OCI-M2 (cell line): ENCODE results near the gene CCDC14.
"Not testable (repeated sequence)": the region's sequence is repeated elsewhere in the genome, so short reads cannot be mapped to it uniquely, and the experiment has no call there.

Experiments used
- DNase-seq: peaks from one replicate; lab custom pipeline; 2025; ENCODE audit not compliant: unreplicated experiment; lab: John Stamatoyannopoulos, UW

The CCDC14 gene

DNA sequence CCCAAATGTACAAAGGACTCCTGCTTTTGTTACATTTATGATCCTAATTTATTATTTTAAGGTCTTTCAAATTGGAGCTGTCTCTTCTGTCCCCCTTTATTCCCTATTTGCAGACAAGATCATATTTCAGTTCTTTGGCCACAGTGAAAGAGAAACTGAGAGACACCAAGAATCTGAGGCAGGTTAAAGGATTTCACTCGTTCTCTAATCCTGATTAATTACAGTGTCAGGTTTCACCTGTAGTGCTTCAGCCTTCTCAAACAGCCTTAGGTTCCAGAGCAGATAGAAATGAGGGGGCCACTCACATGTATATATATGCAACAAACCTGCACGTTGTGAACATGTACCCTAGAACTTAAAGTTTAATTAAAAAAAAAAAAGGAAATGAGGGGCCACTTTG, 6.2 kb upstream of the CCDC14 start:
- not testable (repeated sequence) for DNase-seq

GRCh38 chr3:123966799-123967198, 5.8 kb upstream of the CCDC14 start:
- not testable (repeated sequence) for DNase-seq

DNA sequence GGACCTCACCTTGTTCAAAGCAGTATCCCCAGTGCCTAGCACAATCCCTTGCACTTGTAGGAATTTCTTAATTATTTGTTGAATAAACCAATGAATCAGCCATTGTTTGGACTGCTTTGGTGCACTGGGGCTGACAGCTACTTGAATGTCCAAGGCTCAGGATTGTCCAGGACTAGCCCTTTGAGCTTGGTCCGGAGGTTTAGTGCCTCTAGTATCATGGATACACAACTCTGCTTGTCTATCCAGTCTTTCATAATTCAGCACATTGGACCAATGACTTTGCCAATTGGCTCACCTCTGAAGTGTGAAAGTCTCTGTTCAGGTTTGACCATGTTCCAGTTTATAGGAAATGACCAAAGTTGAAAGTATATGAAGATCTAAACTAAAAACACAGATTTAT, 3.8 kb upstream of the CCDC14 start:
- not testable (repeated sequence) for DNase-seq

GRCh38 chr3:123961508-123961856, 453 bp upstream of the CCDC14 start:
- DNase-seq: no peak

GRCh38 chr3:123953735-123954134, 7.3 kb downstream of the CCDC14 start:
- no peak for DNase-seq

DNA sequence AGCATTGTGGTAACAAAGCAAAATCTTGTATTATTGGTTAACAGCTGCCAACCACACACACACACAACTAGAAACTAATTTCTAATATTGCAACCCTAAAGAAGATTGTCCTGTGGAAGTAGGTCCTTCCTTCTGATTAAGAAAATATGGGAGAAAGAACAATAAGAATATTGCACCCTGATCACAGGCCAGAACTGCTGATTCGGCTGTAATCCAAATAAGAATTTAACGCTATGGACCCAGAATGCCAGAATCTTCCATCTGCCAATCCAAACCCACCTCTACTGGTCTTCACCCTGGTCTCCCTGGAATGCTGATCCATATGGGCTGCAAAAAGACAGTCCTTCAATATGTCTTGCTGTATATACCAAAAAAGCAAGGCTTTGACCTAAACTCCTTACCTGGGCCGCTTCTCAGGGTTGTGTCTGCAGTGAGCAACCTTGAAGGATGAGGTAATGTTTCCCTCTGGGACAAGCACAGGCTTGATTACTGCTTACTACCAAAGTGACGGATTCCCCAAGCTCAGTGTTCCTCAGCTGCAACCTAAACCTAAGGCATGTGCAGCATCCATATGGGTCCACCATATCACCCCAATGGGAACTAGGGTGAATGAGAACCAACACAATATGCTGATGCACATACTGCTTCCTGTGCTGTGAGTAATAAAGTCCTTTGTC, 8.0 kb downstream of the CCDC14 start:
- no peak for DNase-seq

- no peak for DNase-seq
Measured at GRCh38 chr3:123951522-123952447, 9.2 kb downstream of the CCDC14 start.

GRCh38 chr3:123949641-123950040, 11.4 kb downstream of the CCDC14 start:
- DNase-seq: no peak

GRCh38 chr3:123948449-123948848, 12.6 kb downstream of the CCDC14 start:
- DNase-seq: no peak

DNA sequence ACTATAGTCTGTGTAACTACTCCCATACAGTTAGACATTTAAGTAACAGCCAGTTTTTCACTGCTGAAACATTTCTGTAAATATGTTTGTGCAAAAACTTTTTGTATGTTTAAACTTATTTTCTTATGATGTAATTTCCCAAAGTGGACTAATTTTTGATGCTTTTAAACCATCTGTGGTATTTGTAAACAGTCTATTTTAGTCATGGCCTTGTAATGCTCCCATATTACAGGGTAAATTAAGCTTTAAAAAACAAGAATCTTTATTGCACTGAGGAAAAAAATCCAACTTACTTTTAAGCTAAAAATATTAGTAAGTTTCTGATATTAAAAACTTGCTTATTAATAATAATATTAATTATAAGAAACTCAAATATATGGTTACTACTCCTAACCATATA, 13.5 kb downstream of the CCDC14 start:
- no peak for DNase-seq

DNA sequence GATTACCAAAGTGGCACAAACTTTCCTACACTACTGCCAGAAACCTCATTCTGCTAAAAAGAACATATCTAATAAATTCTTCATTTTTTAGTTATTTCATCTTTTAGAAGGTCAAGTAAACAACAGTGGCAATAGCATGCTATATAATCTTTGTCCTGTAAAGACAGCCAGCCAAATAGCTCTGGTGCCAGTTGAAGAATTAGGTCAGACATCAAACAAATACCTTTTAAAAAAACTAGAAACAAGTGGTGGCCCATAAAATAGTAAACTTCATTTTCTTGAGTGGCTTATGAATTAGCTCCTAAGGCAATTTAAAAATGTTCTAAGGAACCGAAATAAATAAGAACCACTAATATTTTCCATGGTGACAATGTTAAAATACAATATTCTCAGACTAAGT, 19.5 kb downstream of the CCDC14 start:
- no peak for DNase-seq

DNA sequence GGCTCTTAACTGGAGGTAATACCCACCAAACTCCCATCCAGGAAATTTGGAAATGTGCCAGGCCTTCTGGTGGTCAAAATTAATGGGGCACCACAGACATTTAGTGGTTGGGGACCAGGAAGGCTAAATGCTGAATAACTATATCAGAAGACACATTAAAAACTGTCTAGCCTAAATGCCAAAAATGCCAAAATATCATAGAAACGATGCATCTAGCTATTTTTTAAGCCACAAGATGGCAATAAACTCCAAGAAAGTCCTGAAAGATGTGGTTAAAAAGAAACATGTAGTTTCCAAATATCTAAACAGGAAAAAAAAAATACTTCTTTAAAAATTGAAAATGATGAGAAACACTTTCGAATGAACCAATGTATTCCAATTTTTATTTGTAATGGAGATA, 19.9 kb downstream of the CCDC14 start:
- no peak for DNase-seq

DNA sequence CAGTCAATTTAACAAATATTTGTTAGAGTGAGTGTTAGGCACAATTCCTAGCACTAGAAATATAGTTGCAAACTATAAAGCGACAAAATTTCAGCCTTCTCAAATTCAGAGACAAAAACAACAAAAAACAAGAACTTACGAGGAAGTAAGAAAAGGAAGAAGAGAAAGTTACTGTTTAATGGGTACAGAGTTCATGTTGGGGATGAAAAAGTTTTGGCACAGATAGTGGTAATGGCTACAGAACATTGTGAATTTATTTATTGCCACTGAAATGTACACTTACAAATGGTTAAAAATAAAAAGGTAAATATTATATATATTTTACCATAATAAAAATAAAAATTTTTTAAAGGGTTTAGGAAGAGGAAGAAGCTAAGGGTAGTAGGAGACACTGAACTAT, 21.3 kb downstream of the CCDC14 start:
- no peak for DNase-seq

- no peak for DNase-seq
Measured at GRCh38 chr3:123936400-123936799, 24.6 kb downstream of the CCDC14 start.

DNA sequence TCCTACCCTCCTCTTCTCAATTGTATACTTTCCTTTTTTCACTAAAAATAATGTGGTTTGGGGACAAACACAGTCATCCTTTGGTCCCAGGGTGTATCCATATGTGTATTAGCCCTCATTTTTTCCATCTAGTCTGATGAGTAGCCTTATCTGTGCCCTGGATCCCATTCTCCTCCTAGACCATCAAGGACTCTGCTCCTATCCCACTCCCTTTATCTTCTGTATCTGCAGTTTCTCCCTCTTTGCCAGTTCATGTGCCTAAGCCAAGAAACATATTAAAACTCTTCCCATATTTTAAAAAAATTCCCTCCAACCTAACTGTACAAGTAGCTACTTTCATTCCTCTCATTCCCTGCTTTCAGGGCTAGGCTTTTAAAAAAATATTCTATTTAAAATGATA, 25.2 kb downstream of the CCDC14 start:
- no peak for DNase-seq

DNA sequence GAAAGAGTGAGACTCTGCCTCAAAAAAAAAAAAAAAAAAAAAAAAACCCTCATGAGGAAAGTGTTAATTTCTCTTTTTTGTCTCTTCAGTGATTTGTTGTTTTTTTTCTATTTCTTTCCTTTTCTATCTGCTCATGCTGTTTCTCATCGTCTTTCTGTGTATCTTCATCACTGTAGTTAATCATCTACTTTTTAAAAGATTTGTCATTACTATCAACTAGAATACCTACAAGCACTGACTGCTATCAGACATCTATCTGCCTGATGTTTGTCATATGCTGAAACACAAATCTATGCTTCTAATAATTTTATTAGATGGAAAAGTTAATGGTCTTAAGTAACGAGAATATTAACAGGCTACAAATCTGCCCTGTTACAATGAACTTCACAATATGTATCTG, 26.8 kb downstream of the CCDC14 start:
- DNase-seq: no peak

- DNase-seq: no peak
Measured at GRCh38 chr3:123930445-123930844, 30.6 kb downstream of the CCDC14 start.

DNA sequence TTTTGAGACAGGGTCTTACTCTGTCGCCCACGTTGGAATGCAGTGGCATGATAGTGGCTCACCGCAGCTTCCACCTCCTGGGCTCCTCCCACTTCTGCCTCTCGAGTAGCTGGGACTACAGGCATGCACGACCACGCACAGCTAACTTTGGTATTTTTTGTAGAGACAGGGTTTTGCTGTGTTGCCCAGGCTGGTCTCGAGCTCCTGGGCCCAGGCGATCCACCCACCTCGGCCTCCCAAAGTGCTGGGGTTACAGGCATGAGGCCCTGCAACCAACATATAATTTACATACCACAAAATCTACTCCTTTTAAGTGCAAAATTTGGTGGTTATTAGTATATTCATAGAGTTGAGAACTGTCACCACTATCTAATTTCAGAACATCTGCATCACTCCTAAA, 31.7 kb downstream of the CCDC14 start:
- no peak for DNase-seq

DNA sequence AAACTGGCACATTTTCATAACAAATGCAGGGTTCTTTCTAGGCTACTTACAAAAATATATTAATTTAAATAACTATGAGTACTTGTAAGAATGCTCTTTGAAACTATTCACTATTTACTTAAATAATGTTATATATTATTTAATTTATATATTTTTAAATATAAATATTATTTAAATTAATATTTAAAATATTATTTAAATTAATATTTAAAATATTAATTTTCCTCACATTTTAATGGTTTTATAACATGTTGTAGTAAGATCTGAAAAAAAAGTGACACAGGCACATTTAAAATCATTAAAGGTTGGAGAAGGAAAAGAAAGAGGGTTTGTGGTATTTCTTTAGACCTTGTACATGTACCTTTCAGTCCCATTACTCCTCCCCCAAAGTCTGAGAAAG, 34.6 kb downstream of the CCDC14 start:
- DNase-seq: no peak

- DNase-seq: no peak
Measured at GRCh38 chr3:123920868-123921267, 40.2 kb downstream of the CCDC14 start.

DNA sequence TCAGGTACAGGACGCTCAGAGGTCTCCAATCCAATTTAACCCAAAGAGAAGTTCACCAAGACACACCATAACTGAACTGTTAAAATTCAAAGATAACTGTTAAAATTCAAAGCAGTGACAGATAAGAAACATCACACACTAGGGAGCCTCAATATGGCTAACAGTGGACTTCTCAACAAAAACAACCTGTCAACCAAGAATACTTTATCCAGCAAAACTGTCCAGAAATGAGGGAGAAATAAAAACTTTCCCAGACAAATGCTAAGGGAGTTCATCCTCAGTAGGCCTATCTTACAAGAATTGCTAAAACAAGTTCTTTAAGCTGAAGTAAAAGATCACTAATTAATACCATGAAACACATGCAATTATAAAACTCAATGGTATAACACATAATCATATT, 40.6 kb downstream of the CCDC14 start:
- no peak for DNase-seq

DNA sequence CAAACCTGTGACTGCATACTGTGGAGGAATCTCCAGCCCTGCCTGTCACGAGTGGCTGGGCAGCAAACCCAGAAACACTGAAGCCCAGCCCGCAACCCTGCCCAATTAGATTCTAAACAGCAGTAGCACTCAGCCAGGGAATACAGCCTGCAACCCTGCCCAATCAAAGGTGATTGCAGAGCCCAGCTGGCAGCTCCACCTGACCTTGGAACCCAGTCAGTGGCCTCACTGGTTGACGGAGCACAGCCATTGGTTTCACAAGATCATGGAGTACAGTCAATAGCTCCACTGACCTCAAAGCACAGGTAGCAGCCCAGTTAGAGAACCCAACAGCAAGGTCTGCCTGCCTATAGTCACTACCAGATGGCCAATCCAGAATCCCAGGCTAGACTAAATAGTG, 41.7 kb downstream of the CCDC14 start:
- DNase-seq: no peak

- no peak for DNase-seq
Measured at GRCh38 chr3:123914829-123915228, 46.2 kb downstream of the CCDC14 start.
